Lung (tissue), 13 donors: ENCODE results near the gene CLCN1. TPM values are rescaled to one million over a fixed set of nuclear protein-coding genes. Genes with fewer than 3 reads are reported as not detected.
A peak's percentile ranks its signal among the peaks of the same experiment; 100 is the strongest.

Experiments used
- ATAC-seq: fragments of 200-7000 bp; cut with Tn5 transposase; one replicate; pipeline ENCODE4 v1.9.1; 2020; ENCODE audit warnings: moderate number of reproducible peaks; ENCODE audit not compliant: insufficient read depth, low FRiP score
- DNase-seq, 3 donors: peaks; one replicate each; pipeline ENCODE4 v3.0.0-alpha.2; 2013 to 2017
- H3K27ac ChIP-seq, 2 donors: one replicate each; pipeline ENCODE4 v1.5.1; 2013; ENCODE audit warnings: mild to moderate bottlenecking in 2 of 2, moderate library complexity in 2 of 2, control low read depth in 1 of 2, inconsistent platforms in 1 of 2, low read depth in 1 of 2, low read length in 1 of 2
- H3K27me3 ChIP-seq, 3 donors: one replicate each; pipeline ENCODE4 v1.5.1; 2013; ENCODE audit warnings: low read length in 2 of 3; ENCODE audit not compliant: control insufficient read depth in 3 of 3, insufficient read depth in 3 of 3
- H3K36me3 ChIP-seq, 4 donors: one replicate each; pipeline ENCODE4 v1.5.1; 2013; ENCODE audit warnings: low read length in 4 of 4, mild to moderate bottlenecking in 1 of 4, moderate library complexity in 1 of 4; ENCODE audit not compliant: control insufficient read depth in 4 of 4, insufficient read depth in 4 of 4
- H3K4me1 ChIP-seq, 5 donors: one replicate each; pipeline ENCODE4 v1.5.1; 2013; ENCODE audit warnings: low read length in 5 of 5, mild to moderate bottlenecking in 2 of 5, moderate library complexity in 1 of 5; ENCODE audit not compliant: control insufficient read depth in 5 of 5, insufficient read depth in 5 of 5
- H3K4me3 ChIP-seq: one replicate; pipeline ENCODE4 v1.5.1; 2013; ENCODE audit warnings: mild to moderate bottlenecking, control low read depth, moderate library complexity
- H3K9ac ChIP-seq, 2 donors: one replicate each; pipeline ENCODE4 v1.5.1; 2013; ENCODE audit warnings: low read length in 2 of 2, control low read depth in 1 of 2; ENCODE audit not compliant: insufficient read depth in 1 of 2
- H3K9me3 ChIP-seq, 4 donors: one replicate each; pipeline ENCODE4 v1.5.1; 2013; ENCODE audit warnings: low read length in 3 of 4, mild to moderate bottlenecking in 1 of 4, moderate library complexity in 1 of 4; ENCODE audit not compliant: control insufficient read depth in 4 of 4, insufficient read depth in 3 of 4
- CTCF ChIP-seq: IDR thresholded peaks from 2 replicates; pipeline ENCODE4 v1.5.1; 2012; ENCODE audit warnings: mild to moderate bottlenecking; ENCODE audit errors: control extremely low read depth, extremely low read depth
- WGBS, 2 donors: extraction: QIAGEN DNeasy Blood & Tissue Kit; methylation state at CpG; one replicate each; pipeline ENCODE4 v1.1.7; 2013; 5-methylcytosine and 5-hydroxymethylcytosine counted together
- polyA plus RNA-seq, 2 donors: library from polyadenylated mRNA; stranded (reverse); fragments of 200-250 nt; gene quantifications; one replicate each; pipeline ENCODE4 v1.2.1, GENCODE V29; 2013
- small RNA-seq: library from RNA; depleted of rRNA; stranded (forward); fragments of <200 nt; gene quantifications from one replicate; pipeline ENCODE3, GENCODE V24; 2014; ENCODE audit warnings: low replicate concordance
- total RNA-seq, 2 donors: library from RNA; depleted of rRNA in 1 of 2; stranded (reverse); fragments of >200 nt in 1 of 2; gene quantifications; one replicate each; pipeline ENCODE4 v1.2.1, GENCODE V29; 2014 to 2021
- donor health status: control.
- donor health status: control.
- donor health status: Bipolar disorder and iron deficiency.
- donor health status: healthy.
- donor health status: DM: yes; HTN: yes; CAD: no.

Gene CLCN1
- total and polyA plus RNA-seq, 4 donors: 0.06 to 0.18 TPM; not detected in 2

DNA sequence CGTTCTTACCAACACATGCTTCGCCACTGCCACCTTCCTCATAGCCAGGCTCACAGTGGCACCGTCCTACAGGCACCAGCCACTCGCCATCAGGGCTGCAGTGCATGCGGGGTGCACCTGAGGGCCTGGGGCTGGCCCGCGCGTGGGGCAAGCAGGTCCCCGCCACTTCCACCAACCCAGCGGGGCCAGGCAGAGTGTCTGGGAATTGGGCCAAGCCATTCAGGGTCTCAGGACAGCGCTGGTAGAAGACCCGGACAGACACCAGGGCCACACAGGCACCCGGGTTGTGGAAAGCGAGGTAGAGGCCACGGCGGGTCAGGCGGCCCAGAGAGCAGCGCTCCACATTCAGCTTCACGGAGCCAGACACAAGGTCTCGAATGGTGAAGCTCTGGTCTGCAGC lies 83.7 kb downstream of the CLCN1 start:
- Histone ChIP-seq H3K9me3 (no peaks in the 10 kb centered on the region), H3K4me1 (peaks cover 0 to 63% (median 22%) of the 10 kb centered on the region in 5 donors)

GRCh38 chr7:143401265-143401664 lies 85.4 kb downstream of the CLCN1 start:
- TF ChIP-seq CTCF: no peak
- WGBS, 2 donors: 93 to 94% methylated on average over 12 of the region's 12 CpGs
- DNase-seq: no peak

More for the DNA sequence above, 83.7 kb downstream of the CLCN1 start:
- H3K9ac ChIP-seq: no peak overlapping the region
- peaks cover 0 to 5% (median 0%) of the 10 kb centered on the region in 4 donors for H3K36me3 ChIP-seq
- TF ChIP-seq CTCF: no peak
- no peak overlapping the region for H3K27ac ChIP-seq
- no peaks in the 10 kb centered on the region for H3K27me3 ChIP-seq
- WGBS, 2 donors: 95 to 96% methylated on average over 20 of the region's 20 CpGs
- ATAC-seq (no peak), DNase-seq (no peak)
- H3K4me3 ChIP-seq: no peak overlapping the region

More at GRCh38 chr7:143401265-143401664, 85.4 kb downstream of the CLCN1 start:
- peaks cover 0 to 63% (median 26%) of the 10 kb centered on the region in 5 donors for H3K4me1 ChIP-seq
- no peak overlapping the region for H3K9ac ChIP-seq
- no peaks in the 10 kb centered on the region for H3K9me3 ChIP-seq
- peaks cover 0 to 5% (median 0%) of the 10 kb centered on the region in 4 donors for H3K36me3 ChIP-seq
- no peak for ATAC-seq
- no peak overlapping the region for H3K4me3 ChIP-seq
- no peaks in the 10 kb centered on the region for H3K27me3 ChIP-seq
- H3K27ac ChIP-seq: no peak overlapping the region

Small RNA genes within 50 kb of the gene (small RNA-seq; reads per million reads assigned to genes)
- gene MIR6892 (0.33 reads per million, percentile 39 among the genes with 10 or more reads in this experiment), gene RN7SL481P (not detected), gene RN7SL535P (not detected)

Other genes with a start within 250 kb of the CLCN1 start
- 10 to 100 TPM in 1 of 2 donors, 1 to 10 TPM in 1; 1.5 to 37.1 TPM for gene PIP, start 184.0 kb upstream of the CLCN1 start, total RNA-seq
- gene PIP, start 184.0 kb upstream of the CLCN1 start, polyA plus RNA-seq: 10 to 100 TPM; 35.3 to 43.4 TPM
- not detected for gene TAS2R39, start 132.7 kb upstream of the CLCN1 start, total RNA-seq
- not detected for gene TAS2R39, start 132.7 kb upstream of the CLCN1 start, polyA plus RNA-seq
- gene TAS2R40, start 94.1 kb upstream of the CLCN1 start, total RNA-seq: not detected
- gene TAS2R40, start 94.1 kb upstream of the CLCN1 start, polyA plus RNA-seq: under 1 TPM in 1 of 2 donors, not detected in 1; 0.07 TPM
- gene GSTK1, start 52.7 kb upstream of the CLCN1 start, total RNA-seq: 100 to 1,000 TPM; 110 to 130 TPM
- gene GSTK1, start 52.7 kb upstream of the CLCN1 start, polyA plus RNA-seq: 100 to 1,000 TPM; 119 TPM
- gene TMEM139, start 31.2 kb upstream of the CLCN1 start, total RNA-seq: 10 to 100 TPM; 12.2 to 26.9 TPM
- gene TMEM139, start 31.2 kb upstream of the CLCN1 start, polyA plus RNA-seq: 10 to 100 TPM in 1 of 2 donors, 1 to 10 TPM in 1; 8.4 to 31.8 TPM
- 10 to 100 TPM; 37.4 to 40.0 TPM for gene CASP2, start 27.8 kb upstream of the CLCN1 start, total RNA-seq
- 1 to 10 TPM; 7.7 to 9.3 TPM for gene CASP2, start 27.8 kb upstream of the CLCN1 start, polyA plus RNA-seq
- 1 to 10 TPM in 1 of 2 donors, under 1 TPM in 1; 0.80 to 1.1 TPM for gene FAM131B, start 46.6 kb downstream of the CLCN1 start, total RNA-seq
- under 1 TPM; 0.18 to 0.29 TPM for gene FAM131B, start 46.6 kb downstream of the CLCN1 start, polyA plus RNA-seq
- 100 to 1,000 TPM; 100 to 310 TPM for gene ZYX, start 65.2 kb downstream of the CLCN1 start, total RNA-seq
- gene ZYX, start 65.2 kb downstream of the CLCN1 start, polyA plus RNA-seq: 100 to 1,000 TPM in 1 of 2 donors, 10 to 100 TPM in 1; 98.9 to 266 TPM
- 10 to 100 TPM in 1 of 2 donors, 1 to 10 TPM in 1; 6.1 to 13.3 TPM for gene EPHA1, start 92.7 kb downstream of the CLCN1 start, total RNA-seq
- gene EPHA1, start 92.7 kb downstream of the CLCN1 start, polyA plus RNA-seq: 1 to 10 TPM; 4.2 to 5.7 TPM
- gene TAS2R60, start 127.3 kb downstream of the CLCN1 start, total RNA-seq: 1 to 10 TPM in 1 of 2 donors, not detected in 1; 1.0 TPM
- under 1 TPM in 1 of 2 donors, not detected in 1; 0.05 TPM for gene TAS2R60, start 127.3 kb downstream of the CLCN1 start, polyA plus RNA-seq
- under 1 TPM in 1 of 2 donors, not detected in 1; 0.77 TPM for gene TAS2R41, start 161.8 kb downstream of the CLCN1 start, total RNA-seq
- gene TAS2R41, start 161.8 kb downstream of the CLCN1 start, polyA plus RNA-seq: not detected